GM18499 (cell line): ENCODE measurements around the gene PTGS1.
"Not testable (repeated sequence)": the region's sequence is repeated elsewhere in the genome, so short reads cannot be mapped to it uniquely, and the experiment has no call there.

Source experiments
- ATAC-seq: cut with Tn5 transposase; IDR thresholded peaks from one replicate; pipeline ENCODE4 v1.9.1; 2021; ENCODE audit warnings: moderate number of reproducible peaks; ENCODE audit not compliant: insufficient read depth, unreplicated experiment

PTGS1 gene

GRCh38 chr9:122370869-122371755 lies at the start of gene PTGS1:
PTGS1 (plus strand) TSS chr9:122371024; CDS start chr9:122371085, 61 bp downstream.
- no peak for ATAC-seq

- ATAC-seq = no peak
Measured at GRCh38 chr9:122322553-122322952, 48.3 kb upstream of the PTGS1 start.

GRCh38 chr9:122324665-122325064 lies 46.2 kb upstream of the PTGS1 start:
- ATAC-seq = not testable (repeated sequence)

- ATAC-seq = no peak
Measured at GRCh38 chr9:122325124-122325523, 45.7 kb upstream of the PTGS1 start.

- no peak for ATAC-seq
Measured at GRCh38 chr9:122327175-122327574, 43.6 kb upstream of the PTGS1 start.

GRCh38 chr9:122329597-122329996 lies 41.2 kb upstream of the PTGS1 start:
- no peak for ATAC-seq

GRCh38 chr9:122330466-122330865 lies 40.4 kb upstream of the PTGS1 start:
- ATAC-seq = not testable (repeated sequence)

- ATAC-seq = no peak
Measured at GRCh38 chr9:122331523-122331927, 39.3 kb upstream of the PTGS1 start.

GRCh38 chr9:122332083-122332482 lies 38.7 kb upstream of the PTGS1 start:
- no peak for ATAC-seq

- ATAC-seq = no peak
Measured at GRCh38 chr9:122332644-122333043, 38.2 kb upstream of the PTGS1 start.

- ATAC-seq = no peak
Measured at GRCh38 chr9:122333169-122333808, 37.5 kb upstream of the PTGS1 start.

- no peak for ATAC-seq
Measured at GRCh38 chr9:122334916-122335315, 35.9 kb upstream of the PTGS1 start.

GRCh38 chr9:122336189-122336588 lies 34.6 kb upstream of the PTGS1 start:
- no peak for ATAC-seq

- ATAC-seq = no peak
Measured at GRCh38 chr9:122336866-122337555, 33.8 kb upstream of the PTGS1 start.

GRCh38 chr9:122337556-122337929 lies 33.3 kb upstream of the PTGS1 start:
- ATAC-seq = no peak

- ATAC-seq = no peak
Measured at GRCh38 chr9:122338536-122338935, 32.3 kb upstream of the PTGS1 start.

GRCh38 chr9:122338994-122339393 lies 31.8 kb upstream of the PTGS1 start:
- no peak for ATAC-seq

GRCh38 chr9:122339579-122339978 lies 31.2 kb upstream of the PTGS1 start:
- ATAC-seq = no peak

GRCh38 chr9:122340161-122340560 lies 30.7 kb upstream of the PTGS1 start:
- no peak for ATAC-seq

- ATAC-seq = no peak
Measured at GRCh38 chr9:122342323-122343050, 28.3 kb upstream of the PTGS1 start.
